Astrocyte (in vitro differentiated cells and primary cell): ENCODE measurements around the gene CDC42EP4.

Experiments used
- EZH2 ChIP-seq: IDR thresholded peaks from 2 replicates; pipeline ENCODE4 v1.6.1; 2012; ENCODE audit warnings: mild to moderate bottlenecking, low read length, inconsistent platforms; ENCODE audit not compliant: insufficient read depth
- TF ChIP-seq, protein P1 (sequence below): IDR thresholded peaks from 2 replicates; pipeline ENCODE4 v1.5.1; 2011; ENCODE audit warnings: low read depth, mild to moderate bottlenecking, inconsistent platforms, low read length, moderate library complexity; ENCODE audit not compliant: insufficient read depth

- TF ChIP-seq EZH2: no peak
- TF ChIP-seq, protein P1, sequence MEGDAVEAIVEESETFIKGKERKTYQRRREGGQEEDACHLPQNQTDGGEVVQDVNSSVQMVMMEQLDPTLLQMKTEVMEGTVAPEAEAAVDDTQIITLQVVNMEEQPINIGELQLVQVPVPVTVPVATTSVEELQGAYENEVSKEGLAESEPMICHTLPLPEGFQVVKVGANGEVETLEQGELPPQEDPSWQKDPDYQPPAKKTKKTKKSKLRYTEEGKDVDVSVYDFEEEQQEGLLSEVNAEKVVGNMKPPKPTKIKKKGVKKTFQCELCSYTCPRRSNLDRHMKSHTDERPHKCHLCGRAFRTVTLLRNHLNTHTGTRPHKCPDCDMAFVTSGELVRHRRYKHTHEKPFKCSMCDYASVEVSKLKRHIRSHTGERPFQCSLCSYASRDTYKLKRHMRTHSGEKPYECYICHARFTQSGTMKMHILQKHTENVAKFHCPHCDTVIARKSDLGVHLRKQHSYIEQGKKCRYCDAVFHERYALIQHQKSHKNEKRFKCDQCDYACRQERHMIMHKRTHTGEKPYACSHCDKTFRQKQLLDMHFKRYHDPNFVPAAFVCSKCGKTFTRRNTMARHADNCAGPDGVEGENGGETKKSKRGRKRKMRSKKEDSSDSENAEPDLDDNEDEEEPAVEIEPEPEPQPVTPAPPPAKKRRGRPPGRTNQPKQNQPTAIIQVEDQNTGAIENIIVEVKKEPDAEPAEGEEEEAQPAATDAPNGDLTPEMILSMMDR: no peak
Observed at GRCh38 chr17:73319766-73320165, 8.0 kb upstream of the CDC42EP4 start.
